ENCODE measurements around the gene RIC3.

GRCh38 chr11:8183111-8183510 is 14.3 kb upstream of the RIC3 start:
- TF ChIP-seq CTCF (IDR thresholded peaks at IDR 0.05; ENCODE audit: borderline replicate concordance, extremely low read depth, low read length, poor library complexity, severe bottlenecking) = no peak
- TF ChIP-seq EZH2 (IDR thresholded peaks at IDR 0.05; ENCODE audit: borderline replicate concordance, low read depth, low read length, severe bottlenecking) = no peak

Data from DND-41 (cell line).